RPMI7951 (cell line): ENCODE results near the gene SURF6. TPM values are rescaled to one million over a fixed set of nuclear protein-coding genes. Genes with fewer than 3 reads are reported as not detected.

ENCODE experiments used
- DNase-seq: peaks from one replicate; pipeline ENCODE4 v3.0.0-alpha.2; 2012; ENCODE audit warnings: low read depth
- total RNA-seq: library from RNA; depleted of rRNA; stranded (reverse); fragments of >200 nt; shearing (Covaris generic); gene quantifications from 2 replicates; pipeline ENCODE4 v1.2.3, GENCODE V29; 2014

SURF6 gene
- total RNA-seq, 1 experiment from 2014 or later: 4.6 TPM

GRCh38 chr9:133368249-133368881 lies 32.4 kb upstream of the SURF6 start:
- DNase-seq: no peak

GRCh38 chr9:133367778-133368177 lies 31.8 kb upstream of the SURF6 start:
- no peak for DNase-seq

- no peak for DNase-seq
Measured at GRCh38 chr9:133367221-133367620, 31.2 kb upstream of the SURF6 start.

- DNase-seq: no peak
Measured at GRCh38 chr9:133366435-133366834, 30.4 kb upstream of the SURF6 start.

GRCh38 chr9:133362359-133363044 lies 26.5 kb upstream of the SURF6 start:
- no peak for DNase-seq

DNA sequence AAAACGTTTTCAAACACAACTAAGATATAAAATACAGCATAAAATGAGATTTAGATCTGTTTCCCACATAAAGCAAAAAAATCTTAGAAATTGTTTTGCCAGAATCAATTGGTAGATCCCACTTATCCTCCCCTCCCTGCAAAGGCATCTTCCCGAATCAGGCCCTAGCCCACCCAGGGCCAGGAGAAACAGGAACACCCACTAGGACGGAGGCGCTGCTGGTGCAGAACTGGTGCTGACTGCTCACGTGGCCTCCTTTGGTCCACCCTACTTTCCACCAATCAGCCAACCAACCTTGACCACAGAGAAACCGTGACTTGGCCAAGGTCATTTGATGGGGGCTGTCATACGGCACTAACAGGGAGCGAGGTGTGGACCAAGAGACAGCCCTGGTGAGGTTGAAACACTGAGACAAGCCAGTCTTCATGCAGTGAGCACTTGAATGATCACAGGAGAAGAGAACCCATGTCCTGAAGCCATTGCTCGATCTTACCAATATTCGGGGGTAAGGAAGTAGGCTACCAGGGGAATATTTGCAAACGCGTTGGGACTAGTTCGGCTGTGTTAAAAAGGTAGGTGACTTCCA lies 25.6 kb upstream of the SURF6 start:
- no peak for DNase-seq

DNA sequence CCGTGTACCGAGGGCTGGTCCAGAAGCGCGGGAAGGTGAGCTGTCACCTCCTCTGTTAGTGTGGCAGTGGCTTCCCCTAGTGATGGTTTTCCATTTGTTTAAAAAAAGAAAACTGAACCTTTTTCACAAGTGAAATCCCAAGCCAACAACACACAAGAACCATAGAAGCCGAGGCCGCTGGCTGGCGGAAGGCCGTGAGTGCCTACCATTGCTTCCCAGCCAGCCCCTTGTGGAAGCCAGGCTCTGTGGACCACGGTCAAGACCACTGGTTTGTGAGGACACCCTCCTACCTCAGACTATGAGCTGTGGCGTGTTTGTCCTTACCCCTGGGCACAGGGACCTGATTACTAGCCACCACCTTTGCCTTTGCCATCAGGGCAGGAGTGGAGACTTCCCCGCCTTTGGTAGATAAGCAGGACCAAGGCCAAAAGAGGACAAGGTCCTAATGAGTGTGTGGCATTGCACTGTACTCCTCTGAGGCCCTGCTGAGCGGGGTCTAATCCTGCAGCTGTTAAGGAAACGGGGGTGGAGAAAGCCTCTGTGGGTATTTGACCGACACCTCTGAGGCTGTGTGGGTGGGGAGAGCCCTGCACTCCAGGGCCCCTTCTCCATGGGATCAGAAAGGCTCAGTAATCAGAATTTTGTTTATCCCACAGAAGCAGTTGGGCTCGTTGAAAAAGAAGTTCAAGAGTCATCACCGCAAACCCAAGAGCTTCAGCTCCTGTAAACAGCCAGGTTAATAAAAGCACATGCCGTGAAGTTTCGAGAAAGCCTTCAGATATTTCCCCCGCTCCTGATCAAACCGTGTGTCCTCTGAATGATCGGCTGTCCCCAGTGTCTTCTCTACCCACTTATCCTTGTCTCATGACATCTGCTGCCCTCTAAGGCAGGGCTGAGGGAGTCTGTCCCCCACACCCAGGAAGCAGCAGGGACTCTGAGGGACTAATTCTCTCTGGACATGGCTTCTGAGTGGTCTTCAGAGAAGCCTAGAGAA lies 24.7 kb upstream of the SURF6 start:
- DNase-seq: no peak

GRCh38 chr9:133359399-133360175 lies 23.6 kb upstream of the SURF6 start:
- DNase-seq: no peak

DNA sequence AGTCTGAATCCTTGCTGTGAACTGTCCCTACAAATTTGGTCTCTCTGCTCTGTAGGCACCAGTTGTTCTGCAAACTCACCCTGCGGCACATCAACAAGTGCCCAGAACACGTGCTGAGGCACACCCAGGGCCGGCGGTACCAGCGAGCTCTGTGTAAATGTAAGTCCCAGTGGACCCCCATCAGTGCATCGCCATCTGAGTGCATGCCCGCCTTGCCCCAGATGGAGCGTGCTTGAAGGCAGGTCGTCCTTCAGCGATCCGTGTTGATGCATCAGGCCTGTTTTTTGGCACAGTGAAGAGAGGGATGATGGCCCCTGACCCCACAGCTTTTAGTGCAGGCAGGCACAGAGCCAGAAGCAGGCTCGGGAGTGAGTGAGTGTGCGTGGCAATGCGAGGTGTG lies 21.7 kb upstream of the SURF6 start:
- DNase-seq: no peak

- peak; percentile 77 for DNase-seq
Measured at GRCh38 chr9:133356391-133357091, 20.6 kb upstream of the SURF6 start, which contains the start of the genes SURF1 and SURF2. SURF1 (minus strand) TSS chr9:133356487; CDS start chr9:133356453, 34 bp downstream. SURF2 (plus strand) TSS chr9:133356550; CDS start chr9:133356593, 43 bp downstream.

DNA sequence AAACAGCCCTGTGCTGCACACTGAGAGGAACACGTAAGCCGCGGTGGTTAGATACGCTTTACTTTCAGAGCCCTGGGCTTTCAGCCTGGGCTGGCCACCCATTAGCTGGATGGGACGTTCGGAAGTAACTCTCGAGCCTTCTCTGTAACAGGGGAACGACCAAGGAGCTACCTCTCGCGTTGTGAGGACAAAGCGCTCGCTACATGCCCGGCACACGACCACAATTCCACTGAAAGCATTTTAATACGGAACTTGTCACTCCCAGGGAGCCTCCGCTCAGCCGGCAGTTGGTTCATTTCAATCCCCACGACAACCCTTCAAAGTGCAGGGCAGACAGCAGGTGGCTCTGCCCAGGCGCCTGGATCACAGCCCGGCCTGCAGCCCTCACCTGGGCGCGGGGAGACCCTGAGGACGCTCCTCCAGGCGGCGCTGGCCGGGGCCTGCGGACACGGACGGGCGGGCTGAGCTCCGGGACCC lies 19.9 kb upstream of the SURF6 start:
- no peak for DNase-seq

DNA sequence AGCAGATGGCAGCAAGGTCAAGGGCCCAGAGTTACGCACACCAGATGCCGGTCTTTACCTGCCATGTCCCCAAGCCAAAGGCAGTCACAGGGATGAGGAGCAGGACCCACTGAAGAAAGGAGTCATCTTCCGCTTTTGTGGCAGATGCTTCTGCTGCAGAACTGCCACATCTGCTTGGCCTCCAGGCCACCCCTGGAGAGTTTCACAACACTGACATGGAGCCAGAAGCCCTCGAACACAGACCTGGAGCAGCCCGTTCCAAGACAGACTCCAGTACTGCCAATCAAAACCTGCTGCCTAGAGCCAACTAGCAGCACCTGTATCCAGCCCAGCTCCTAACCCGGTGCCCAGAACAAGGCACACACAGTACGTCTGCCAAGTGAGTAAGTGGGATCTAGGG lies 18.8 kb upstream of the SURF6 start:
- no peak for DNase-seq

GRCh38 chr9:133353548-133353947 lies 17.6 kb upstream of the SURF6 start:
- DNase-seq: no peak

GRCh38 chr9:133352635-133353340 lies 16.8 kb upstream of the SURF6 start:
- no peak for DNase-seq

GRCh38 chr9:133351908-133352634 lies 16.1 kb upstream of the SURF6 start:
- DNase-seq: peak; percentile 60

- DNase-seq: no peak
Measured at GRCh38 chr9:133351526-133351907, 15.5 kb upstream of the SURF6 start.

GRCh38 chr9:133349965-133350616 lies 14.1 kb upstream of the SURF6 start:
- no peak for DNase-seq
